Spleen (tissue), 11 donors: ENCODE measurements around the gene ERBB4. TPM values are rescaled to one million over a fixed set of nuclear protein-coding genes. Genes with fewer than 3 reads are reported as not detected.

Experiments used
- DNase-seq: peaks from one replicate; pipeline ENCODE4 v3.0.0-alpha.2; 2020
- H3K27ac ChIP-seq, 8 donors: fragments of 200-600 bp; sonication (generic) in 7 of 8; 1 replicate in 4 of 8; 2 replicates in 4 of 8; pipeline versions ENCODE4 v1.5.0 to v1.8.0; 2016 to 2021; ENCODE audit warnings: inconsistent platforms in 4 of 8, mild to moderate bottlenecking in 4 of 8, moderate library complexity in 1 of 8
- H3K27me3 ChIP-seq, 7 donors: fragments of 200-600 bp; sonication (generic) in 6 of 7; replicated peaks in 1 of 7; 1 replicate in 4 of 7; 2 replicates in 3 of 7; pipeline versions ENCODE4 v1.5.0 to v1.8.0; 2016 to 2021; ENCODE audit warnings: inconsistent platforms in 3 of 7, mild to moderate bottlenecking in 1 of 7
- H3K36me3 ChIP-seq, 6 donors: fragments of 200-600 bp; sonication (generic) in 5 of 6; 1 replicate in 4 of 6; 2 replicates in 2 of 6; pipeline versions ENCODE4 v1.5.0 to v1.8.0; 2016 to 2021; ENCODE audit warnings: inconsistent platforms in 2 of 6
- H3K4me1 ChIP-seq, 6 donors: fragments of 200-600 bp; sonication (generic) in 5 of 6; 1 replicate in 3 of 6; 2 replicates in 3 of 6; pipeline versions ENCODE4 v1.5.0 to v1.8.0; 2016 to 2021; ENCODE audit warnings: inconsistent platforms in 3 of 6
- H3K4me3 ChIP-seq, 8 donors: fragments of 200-600 bp; sonication (generic) in 7 of 8; 1 replicate in 4 of 8; 2 replicates in 4 of 8; pipeline versions ENCODE4 v1.5.0 to v1.8.0; 2016 to 2021; ENCODE audit warnings: inconsistent platforms in 4 of 8, mild to moderate bottlenecking in 4 of 8, moderate library complexity in 2 of 8
- H3K9me3 ChIP-seq, 8 donors: fragments of 200-600 bp; sonication (generic) in 7 of 8; 1 replicate in 4 of 8; 2 replicates in 4 of 8; pipeline versions ENCODE4 v1.5.0 to v1.8.0; 2016 to 2021; ENCODE audit warnings: inconsistent platforms in 4 of 8
- POLR2A ChIP-seq, 3 donors: fragments of 450-650 bp; IDR thresholded peaks; one replicate each; pipeline ENCODE4 v1.5.1; 2017; ENCODE audit warnings: antibody characterized with exemption in 3 of 3, mild to moderate bottlenecking in 1 of 3
- POLR2AphosphoS5 ChIP-seq, 3 donors: sonication (generic); formaldehyde crosslinking; IDR thresholded peaks; one replicate each; pipeline ENCODE4 v1.5.1; 2017; ENCODE audit warnings: antibody characterized with exemption in 3 of 3
- WGBS, 5 donors: extraction: QIAGEN DNeasy Blood & Tissue Kit in 3 of 5; methylation state at CpG; one replicate each; pipeline versions ENCODE4 v1.1.5 to v1.1.7; 2013 to 2018; 5-methylcytosine and 5-hydroxymethylcytosine counted together
- intact Hi-C: fragments of 100-400 bp; cut with DNase I; formaldehyde crosslinking; loops from one replicate; pipeline ENCODE4 v1.15.0; 2023; ENCODE audit warnings: low total_unique reads
- polyA plus RNA-seq, 3 donors: library from polyadenylated mRNA; stranded (reverse); fragments of 200-250 nt; gene quantifications; one replicate each; pipeline ENCODE4 v1.2.1, GENCODE V29; 2013
- total RNA-seq, 7 donors: library from RNA; depleted of rRNA in 3 of 7; stranded (reverse); fragments of >200 nt in 3 of 7; fragmentation: NEBNext Ultra II Directional in 4 of 7; extraction: Animal tissue kit (Norgen Biotek cat#: 25700) in 4 of 7; gene quantifications; one replicate each; pipeline versions ENCODE4 v1.1.0 to v1.2.1, GENCODE V29; 2016 to 2021
- TF ChIP-seq, protein P1 (sequence below), 11 experiments: fragments of 200-600 bp in 7 of 11; fragments of 450-650 bp in 4 of 11; sonication (generic) in 4 of 11; IDR thresholded peaks in 8 of 11; conservative IDR thresholded peaks in 3 of 11; 1 replicate in 7 of 11; 2 replicates in 4 of 11; pipeline versions ENCODE4 v1.4.0 to v1.8.0; 2016 to 2021; ENCODE audit warnings: antibody characterized with exemption in 11 of 11, inconsistent platforms in 4 of 11, mild to moderate bottlenecking in 1 of 11
- donor health status: healthy with polysubstance abuse.
- donor health status: DM: no; HTN: no; CAD: no; lungs with moderate emphysema.
- donor health status: DM: no; HTN: no; CAD: no.
- donor health status: Bipolar disorder and iron deficiency.
- donor health status: healthy.
- donor health status: DM: no; HTN: no; CAD: no.
- donor health status: DM: yes; HTN: yes; CAD: no.

Gene ERBB4
- total and polyA plus RNA-seq, 10 donors: under 0.01 to 1.4 (median 0.35) TPM

DNA sequence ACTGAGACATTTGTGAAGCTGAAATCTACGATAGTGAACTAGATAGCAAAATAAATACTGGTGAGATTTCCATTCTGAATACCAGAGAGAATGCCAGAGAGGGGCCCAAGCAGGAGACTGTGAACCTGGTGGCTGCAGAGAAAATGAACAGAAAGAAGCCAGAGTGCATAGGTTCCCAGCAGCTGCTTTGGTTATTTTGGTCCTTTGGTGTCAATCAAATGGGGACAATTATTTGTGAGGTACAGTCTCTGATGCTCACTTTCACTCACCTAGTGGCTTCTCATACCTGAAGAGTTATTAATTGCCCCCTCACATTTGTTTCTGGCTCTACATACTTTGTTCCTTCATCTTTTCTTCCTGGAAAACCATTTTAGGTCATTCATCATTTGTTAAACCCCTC lies 1170.1 kb downstream of the ERBB4 start:
- no peaks in the 10 kb centered on the region for H3K36me3 ChIP-seq
- WGBS, 5 donors: 43 to 80% (median 66%) methylated on average over 1 of the region's 1 CpG
- intact Hi-C loops: no loop called here
- no peak overlapping the region for H3K27ac ChIP-seq
- H3K9me3 ChIP-seq: no peaks in the 10 kb centered on the region
- no peaks in the 10 kb centered on the region for H3K27me3 ChIP-seq
- H3K4me3 ChIP-seq: no peak overlapping the region
- TF ChIP-seq POLR2AphosphoS5 (IDR thresholded peaks at IDR 0.05) (no peak), POLR2A (IDR thresholded peaks at IDR 0.05) (no peak)
- TF ChIP-seq, protein P1, sequence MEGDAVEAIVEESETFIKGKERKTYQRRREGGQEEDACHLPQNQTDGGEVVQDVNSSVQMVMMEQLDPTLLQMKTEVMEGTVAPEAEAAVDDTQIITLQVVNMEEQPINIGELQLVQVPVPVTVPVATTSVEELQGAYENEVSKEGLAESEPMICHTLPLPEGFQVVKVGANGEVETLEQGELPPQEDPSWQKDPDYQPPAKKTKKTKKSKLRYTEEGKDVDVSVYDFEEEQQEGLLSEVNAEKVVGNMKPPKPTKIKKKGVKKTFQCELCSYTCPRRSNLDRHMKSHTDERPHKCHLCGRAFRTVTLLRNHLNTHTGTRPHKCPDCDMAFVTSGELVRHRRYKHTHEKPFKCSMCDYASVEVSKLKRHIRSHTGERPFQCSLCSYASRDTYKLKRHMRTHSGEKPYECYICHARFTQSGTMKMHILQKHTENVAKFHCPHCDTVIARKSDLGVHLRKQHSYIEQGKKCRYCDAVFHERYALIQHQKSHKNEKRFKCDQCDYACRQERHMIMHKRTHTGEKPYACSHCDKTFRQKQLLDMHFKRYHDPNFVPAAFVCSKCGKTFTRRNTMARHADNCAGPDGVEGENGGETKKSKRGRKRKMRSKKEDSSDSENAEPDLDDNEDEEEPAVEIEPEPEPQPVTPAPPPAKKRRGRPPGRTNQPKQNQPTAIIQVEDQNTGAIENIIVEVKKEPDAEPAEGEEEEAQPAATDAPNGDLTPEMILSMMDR (IDR thresholded peaks at IDR 0.05 in 8 of 11, conservative IDR thresholded peaks at IDR 0.05 in 3 of 11): no peak
- DNase-seq: no peak
- no peaks in the 10 kb centered on the region for H3K4me1 ChIP-seq

DNA sequence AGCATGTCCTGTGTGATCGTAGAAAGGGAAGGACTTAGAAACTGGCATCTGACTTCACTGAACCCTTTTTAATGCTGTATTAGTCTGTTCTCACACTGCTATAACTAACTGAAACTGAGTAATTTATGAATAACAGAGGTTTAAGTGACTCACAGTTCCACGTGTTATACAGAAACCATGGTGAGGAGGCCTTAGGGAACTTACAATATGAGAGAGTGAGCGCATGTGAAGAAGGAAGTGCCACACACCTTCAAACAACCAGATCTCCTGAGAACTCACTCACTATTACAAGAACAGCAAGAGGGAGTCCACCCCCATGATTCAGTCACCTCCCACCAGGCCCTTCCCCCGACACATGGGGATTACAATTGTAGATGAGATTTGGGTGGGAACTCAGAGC lies 1170.9 kb downstream of the ERBB4 start:
- no peak for TF ChIP-seq POLR2A (IDR thresholded peaks at IDR 0.05)
- TF ChIP-seq POLR2AphosphoS5 (IDR thresholded peaks at IDR 0.05): no peak
- TF ChIP-seq, protein P1 (IDR thresholded peaks at IDR 0.05 in 8 of 11, conservative IDR thresholded peaks at IDR 0.05 in 3 of 11): no peak
- Histone ChIP-seq H3K9me3 (no peaks in the 10 kb centered on the region), H3K4me3 (no peak overlapping the region), H3K4me1 (no peaks in the 10 kb centered on the region), H3K36me3 (no peaks in the 10 kb centered on the region), H3K27me3 (no peaks in the 10 kb centered on the region), H3K27ac (no peak overlapping the region)
- intact Hi-C loops: no loop called here
- 68 to 83% (median 79%) methylated on average over 4 of the region's 4 CpGs for WGBS, 5 donors
- no peak for DNase-seq

- no peak for DNase-seq
These were observed 1171.3 kb downstream of the ERBB4 start for GRCh38 chr2:211367293-211367692.

GRCh38 chr2:211364911-211365310 lies 1173.7 kb downstream of the ERBB4 start:
- 45 to 71% (median 55%) methylated on average over 1 of the region's 1 CpG for WGBS, 5 donors
- H3K27me3 ChIP-seq: no peaks in the 10 kb centered on the region
- no peaks in the 10 kb centered on the region for H3K36me3 ChIP-seq
- H3K27ac ChIP-seq: no peak overlapping the region
- intact Hi-C loops: no loop called here
- H3K4me3 ChIP-seq: no peak overlapping the region
- TF ChIP-seq, protein P1 (IDR thresholded peaks at IDR 0.05 in 8 of 11, conservative IDR thresholded peaks at IDR 0.05 in 3 of 11): no peak
- H3K4me1 ChIP-seq: no peaks in the 10 kb centered on the region
- DNase-seq: no peak
- no peaks in the 10 kb centered on the region for H3K9me3 ChIP-seq

More at GRCh38 chr2:211367293-211367692, 1171.3 kb downstream of the ERBB4 start:
- Histone ChIP-seq H3K27ac (no peak overlapping the region), H3K36me3 (no peaks in the 10 kb centered on the region), H3K9me3 (no peaks in the 10 kb centered on the region), H3K4me3 (no peak overlapping the region), H3K4me1 (no peaks in the 10 kb centered on the region), H3K27me3 (no peaks in the 10 kb centered on the region)
- WGBS, 5 donors: 63 to 83% (median 75%) methylated on average over 4 of the region's 4 CpGs
- intact Hi-C loops: no loop called here
- TF ChIP-seq POLR2AphosphoS5 (IDR thresholded peaks at IDR 0.05): no peak

DNA sequence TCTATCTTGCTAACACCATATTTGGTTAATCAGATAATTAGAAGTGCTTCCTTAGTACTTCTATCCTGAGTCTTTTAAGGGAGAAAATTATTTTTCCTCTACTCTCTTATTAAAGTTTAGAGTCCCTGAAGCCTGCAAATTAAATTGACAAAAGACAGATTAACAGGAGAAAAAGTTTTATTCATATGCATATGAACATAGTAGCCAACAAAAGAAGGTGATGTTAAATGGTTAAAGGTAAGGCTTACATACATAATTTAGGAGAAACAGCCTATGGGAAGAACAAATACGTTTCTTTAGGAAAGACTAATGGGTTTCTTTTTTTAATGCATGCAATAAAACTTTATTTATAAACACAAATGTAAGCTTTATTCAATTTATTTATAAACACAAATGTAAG lies 1177.2 kb downstream of the ERBB4 start:
- no peak for TF ChIP-seq POLR2AphosphoS5 (IDR thresholded peaks at IDR 0.05)
- TF ChIP-seq POLR2A (IDR thresholded peaks at IDR 0.05): no peak
- TF ChIP-seq, protein P1 (IDR thresholded peaks at IDR 0.05 in 8 of 11, conservative IDR thresholded peaks at IDR 0.05 in 3 of 11): no peak
- DNase-seq: no peak
- Histone ChIP-seq H3K4me1 (no peaks in the 10 kb centered on the region), H3K36me3 (no peaks in the 10 kb centered on the region), H3K27me3 (no peaks in the 10 kb centered on the region), H3K4me3 (no peak overlapping the region), H3K9me3 (no peaks in the 10 kb centered on the region), H3K27ac (no peak overlapping the region)
- intact Hi-C loops: no loop called here
- 4 to 21% (median 14%) methylated on average over 1 of the region's 1 CpG for whole genome bisulfite sequencing, 5 donors
